ENCODE results near the gene ING5.

DNA sequence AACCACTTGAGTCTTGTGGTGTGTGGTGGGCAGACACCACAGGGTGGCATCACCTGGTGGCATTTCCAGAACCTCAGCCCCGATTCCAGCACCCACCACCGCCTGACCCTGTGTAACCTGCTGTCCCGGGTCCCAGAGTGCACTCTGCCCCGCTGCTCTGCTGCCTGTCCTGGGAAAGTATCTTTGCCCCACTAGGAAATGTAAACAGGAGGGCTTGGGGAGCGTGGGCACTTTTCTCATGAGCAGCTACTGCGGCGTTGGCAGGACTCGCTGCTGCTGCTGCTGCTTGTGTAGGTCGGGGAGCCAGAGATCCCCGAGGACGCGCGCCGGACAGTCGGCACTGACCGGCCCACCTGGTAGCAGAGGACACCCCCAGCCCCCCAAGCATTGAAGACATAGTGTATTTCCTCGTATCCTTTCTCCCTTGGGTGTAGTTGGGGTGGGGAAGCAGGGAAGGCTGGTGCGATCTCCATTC lies 28.6 kb upstream of the ING5 start:
- TF ChIP-seq, protein P1, sequence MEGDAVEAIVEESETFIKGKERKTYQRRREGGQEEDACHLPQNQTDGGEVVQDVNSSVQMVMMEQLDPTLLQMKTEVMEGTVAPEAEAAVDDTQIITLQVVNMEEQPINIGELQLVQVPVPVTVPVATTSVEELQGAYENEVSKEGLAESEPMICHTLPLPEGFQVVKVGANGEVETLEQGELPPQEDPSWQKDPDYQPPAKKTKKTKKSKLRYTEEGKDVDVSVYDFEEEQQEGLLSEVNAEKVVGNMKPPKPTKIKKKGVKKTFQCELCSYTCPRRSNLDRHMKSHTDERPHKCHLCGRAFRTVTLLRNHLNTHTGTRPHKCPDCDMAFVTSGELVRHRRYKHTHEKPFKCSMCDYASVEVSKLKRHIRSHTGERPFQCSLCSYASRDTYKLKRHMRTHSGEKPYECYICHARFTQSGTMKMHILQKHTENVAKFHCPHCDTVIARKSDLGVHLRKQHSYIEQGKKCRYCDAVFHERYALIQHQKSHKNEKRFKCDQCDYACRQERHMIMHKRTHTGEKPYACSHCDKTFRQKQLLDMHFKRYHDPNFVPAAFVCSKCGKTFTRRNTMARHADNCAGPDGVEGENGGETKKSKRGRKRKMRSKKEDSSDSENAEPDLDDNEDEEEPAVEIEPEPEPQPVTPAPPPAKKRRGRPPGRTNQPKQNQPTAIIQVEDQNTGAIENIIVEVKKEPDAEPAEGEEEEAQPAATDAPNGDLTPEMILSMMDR (IDR thresholded peaks at IDR 0.05; ENCODE audit: borderline replicate concordance, extremely low read depth, low read length, poor library complexity, severe bottlenecking) = no peak
- TF ChIP-seq EZH2 (IDR thresholded peaks at IDR 0.05; ENCODE audit: borderline replicate concordance, low read depth, low read length, severe bottlenecking) = no peak
